HS-27A (cell line): ENCODE measurements around the gene IGF2BP2.
"Not testable (repeated sequence)": the region's sequence is repeated elsewhere in the genome, so short reads cannot be mapped to it uniquely, and the experiment has no call there.

Experiments
- DNase-seq: peaks from one replicate; pipeline ENCODE4 v3.0.0-alpha.2; 2012; ENCODE audit warnings: low read depth, missing footprints

Gene IGF2BP2

DNA sequence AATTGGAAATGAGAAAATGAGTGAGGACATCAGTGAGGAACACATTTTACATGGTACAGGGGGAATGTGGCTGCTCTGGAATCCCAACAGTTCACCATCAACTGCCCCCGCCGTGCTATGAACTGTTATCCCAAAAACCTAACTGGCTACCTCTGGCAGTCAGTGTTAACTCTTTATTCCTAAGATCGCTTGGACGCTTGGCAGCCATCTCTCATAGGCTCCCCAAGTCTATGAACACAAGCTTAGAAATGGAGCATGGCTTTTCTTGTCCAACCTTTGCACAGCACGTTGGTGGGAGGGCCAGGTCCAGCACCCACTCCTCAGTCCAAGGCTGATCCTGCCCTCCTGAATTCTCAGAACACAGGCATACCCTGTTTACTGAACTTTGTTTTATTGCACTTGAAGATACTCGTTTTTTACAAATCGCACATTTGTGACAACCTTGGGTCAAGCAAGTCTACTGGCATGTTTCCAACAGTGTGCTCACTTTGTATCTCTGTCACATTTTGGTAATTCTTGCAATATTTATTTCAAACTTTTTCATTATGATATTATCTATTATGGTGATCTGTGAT is 185.1 kb downstream of the IGF2BP2 start:
- no peak for DNase-seq

DNA sequence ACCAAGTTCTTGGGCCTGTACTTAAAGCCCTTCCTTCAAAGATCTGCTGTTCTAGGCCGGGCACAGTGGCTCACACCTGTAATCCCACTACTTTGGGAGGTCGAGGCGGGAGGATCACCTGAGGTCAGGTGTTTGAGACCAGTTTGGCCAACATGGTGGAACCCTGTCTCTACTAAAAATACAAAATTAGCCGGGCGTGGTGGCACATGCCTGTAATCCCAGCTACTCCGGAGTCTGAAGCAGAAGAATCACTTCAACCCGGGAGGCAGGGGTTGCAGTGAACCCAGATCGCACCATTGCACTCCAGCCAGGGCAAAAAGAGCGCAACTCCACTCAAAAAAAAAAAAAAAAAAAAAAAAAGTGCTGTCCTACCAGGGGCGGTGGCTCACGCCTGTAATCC is 186.2 kb downstream of the IGF2BP2 start:
- DNase-seq, result not testable (repeated sequence)

DNA sequence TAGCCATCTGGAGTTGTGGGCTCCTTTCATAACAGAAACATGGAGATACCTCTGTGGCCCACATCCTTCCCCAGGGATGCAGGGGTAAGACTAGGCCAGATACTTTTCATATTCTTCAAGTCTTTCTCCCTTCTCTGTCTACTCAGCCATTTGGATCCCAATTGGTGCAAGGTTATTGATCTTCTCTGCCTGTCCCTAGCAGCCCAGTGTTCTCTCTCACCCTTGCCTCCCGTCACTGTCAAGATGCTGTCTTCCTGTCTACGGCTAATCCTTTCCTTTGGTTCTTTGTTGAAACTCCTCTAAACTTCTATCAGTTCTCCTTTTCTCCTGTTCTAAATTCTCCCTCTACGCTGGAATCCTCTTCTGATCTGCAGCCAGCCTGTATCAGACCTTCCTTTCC is 187.5 kb downstream of the IGF2BP2 start:
- DNase-seq, result no peak

DNA sequence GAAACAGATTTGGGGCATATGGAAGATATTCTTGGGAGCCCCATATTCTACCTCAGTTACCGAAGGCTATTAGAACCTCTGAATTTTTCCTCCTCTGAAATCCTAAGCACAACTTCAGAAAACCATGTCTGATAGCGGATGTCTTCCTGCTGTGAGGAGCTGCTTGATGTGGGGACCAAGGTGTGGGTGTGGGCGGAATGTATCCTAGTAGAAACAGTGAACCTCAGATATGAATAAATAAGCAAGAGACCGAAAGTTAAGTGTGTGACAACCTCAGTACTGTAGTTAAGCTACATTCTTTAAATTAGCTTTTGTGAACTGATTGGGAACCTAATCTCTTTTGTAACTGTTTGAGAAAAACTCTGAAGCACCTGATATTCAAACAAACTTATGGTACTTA is 191.8 kb downstream of the IGF2BP2 start:
- no peak for DNase-seq

DNA sequence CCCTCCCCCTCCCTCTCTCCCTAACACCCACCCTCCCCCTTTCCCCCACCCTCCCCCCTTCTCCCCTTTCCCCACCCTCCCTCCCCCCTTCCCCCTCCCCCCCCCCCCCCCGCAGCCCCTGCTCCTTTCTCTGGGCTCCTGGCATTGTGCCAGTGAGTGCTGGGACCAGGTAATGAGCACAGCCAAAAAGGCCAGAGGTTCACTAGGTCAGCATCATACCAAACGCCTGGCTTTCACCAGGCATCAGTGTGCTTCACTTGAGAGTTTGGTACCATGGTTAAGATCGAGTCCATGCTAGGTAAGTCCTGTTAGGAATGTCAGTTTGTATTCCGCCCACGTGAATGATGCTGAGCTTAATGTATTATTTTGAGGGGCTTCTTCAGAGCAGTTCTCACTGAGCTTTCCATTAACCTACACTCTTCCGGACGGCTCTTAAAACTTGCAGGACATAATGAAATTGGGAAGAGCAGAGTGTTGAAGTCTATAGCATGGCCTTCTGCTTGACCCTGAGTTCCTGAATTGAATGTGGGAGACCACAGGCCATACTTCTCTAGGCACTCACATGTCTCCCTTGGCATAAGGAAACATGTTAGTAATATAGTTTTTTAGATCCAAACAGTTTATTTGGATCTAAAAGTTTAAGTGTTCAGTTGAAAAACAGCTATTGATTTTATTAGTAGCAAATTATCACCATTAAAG is 193.2 kb downstream of the IGF2BP2 start:
- no peak for DNase-seq

DNA sequence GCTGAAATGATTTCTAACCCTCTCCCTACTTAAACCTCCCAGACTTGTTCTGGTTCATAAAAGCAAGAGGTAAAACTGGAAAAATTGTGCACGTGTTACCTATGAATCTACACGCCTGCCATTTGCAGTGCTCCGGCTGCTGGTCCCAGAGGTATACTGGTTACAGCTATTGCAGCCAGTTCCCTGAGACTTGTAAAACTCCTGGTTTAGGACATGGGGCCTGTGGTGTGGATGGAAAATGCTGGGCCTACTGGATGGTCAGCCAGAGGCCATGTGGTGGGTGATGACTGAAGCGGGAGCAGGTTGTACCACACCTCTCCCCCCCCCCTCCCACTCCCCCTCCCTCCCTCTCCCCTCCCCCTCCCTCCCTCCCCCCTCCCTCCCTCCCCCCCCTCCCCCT is 193.7 kb downstream of the IGF2BP2 start:
- no peak for DNase-seq

DNA sequence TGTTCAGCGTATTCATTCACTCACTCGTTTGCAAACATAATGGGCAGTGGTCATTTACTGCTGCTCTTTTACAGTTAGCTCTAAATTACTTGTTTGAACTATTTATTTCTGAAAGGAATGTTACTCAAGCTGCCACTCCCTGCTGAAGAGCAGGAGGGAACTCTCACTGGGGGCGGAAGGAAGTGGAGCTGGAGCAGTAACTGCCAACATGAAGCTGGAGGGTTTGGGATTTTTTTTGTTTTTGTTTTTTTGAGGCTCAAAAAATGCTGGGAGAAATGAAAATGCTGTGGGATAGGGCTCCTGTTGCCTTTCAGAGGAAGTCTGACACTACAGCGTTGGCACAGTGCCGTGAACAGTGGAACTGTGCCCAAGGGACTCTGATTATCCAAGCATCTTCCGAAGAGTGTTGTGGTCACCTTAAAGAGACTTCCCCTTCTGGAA is 194.6 kb downstream of the IGF2BP2 start:
- no peak for DNase-seq

DNA sequence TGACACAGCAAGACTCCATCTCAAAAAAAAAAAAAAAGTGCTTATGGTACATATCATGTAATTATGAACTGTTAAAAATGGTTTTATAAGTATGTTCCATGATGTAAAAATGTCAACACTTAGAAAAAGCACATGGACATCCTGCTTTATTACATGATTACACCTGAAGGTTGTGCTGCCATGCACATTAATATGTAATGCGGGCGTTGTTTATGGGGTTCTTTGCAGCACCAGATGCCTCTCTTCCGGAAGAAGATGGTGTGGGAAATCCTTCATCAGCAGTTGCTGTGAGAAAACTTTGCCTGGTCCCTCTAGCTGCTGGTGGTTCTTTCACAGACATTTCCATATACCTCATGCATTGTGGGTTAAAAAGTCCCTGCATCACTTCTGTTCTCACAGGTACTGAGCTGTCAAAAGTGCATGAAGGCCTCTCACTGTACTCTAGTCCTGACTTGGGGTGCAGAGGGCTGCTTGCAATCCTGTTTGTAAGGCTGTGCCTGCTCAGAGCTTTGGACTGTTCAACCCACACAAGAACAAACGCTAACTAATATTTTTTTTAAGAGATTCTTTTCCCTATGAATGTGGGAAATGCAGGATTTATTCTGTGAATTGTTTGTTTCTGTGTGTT is 195.2 kb downstream of the IGF2BP2 start:
- DNase-seq, result no peak

DNA sequence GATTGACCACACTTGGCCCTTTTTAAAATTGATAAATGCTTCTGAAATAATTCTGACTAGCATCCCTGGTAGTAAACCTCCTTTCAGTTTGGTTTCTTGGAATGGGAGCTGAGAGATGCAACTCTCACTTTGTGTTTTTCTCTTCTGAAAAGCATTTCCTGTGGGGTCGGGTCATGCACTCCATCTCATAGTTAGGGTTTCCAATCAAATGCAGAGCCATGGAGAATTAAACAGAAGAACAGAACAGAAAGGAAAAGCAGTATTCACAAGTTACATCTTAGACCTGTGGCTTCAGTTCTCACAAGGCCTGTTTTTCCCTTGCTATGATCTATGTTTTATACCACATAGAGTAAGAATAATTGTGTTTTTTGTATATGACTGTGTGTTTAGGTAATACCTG is 199.1 kb downstream of the IGF2BP2 start:
- DNase-seq, result no peak

DNA sequence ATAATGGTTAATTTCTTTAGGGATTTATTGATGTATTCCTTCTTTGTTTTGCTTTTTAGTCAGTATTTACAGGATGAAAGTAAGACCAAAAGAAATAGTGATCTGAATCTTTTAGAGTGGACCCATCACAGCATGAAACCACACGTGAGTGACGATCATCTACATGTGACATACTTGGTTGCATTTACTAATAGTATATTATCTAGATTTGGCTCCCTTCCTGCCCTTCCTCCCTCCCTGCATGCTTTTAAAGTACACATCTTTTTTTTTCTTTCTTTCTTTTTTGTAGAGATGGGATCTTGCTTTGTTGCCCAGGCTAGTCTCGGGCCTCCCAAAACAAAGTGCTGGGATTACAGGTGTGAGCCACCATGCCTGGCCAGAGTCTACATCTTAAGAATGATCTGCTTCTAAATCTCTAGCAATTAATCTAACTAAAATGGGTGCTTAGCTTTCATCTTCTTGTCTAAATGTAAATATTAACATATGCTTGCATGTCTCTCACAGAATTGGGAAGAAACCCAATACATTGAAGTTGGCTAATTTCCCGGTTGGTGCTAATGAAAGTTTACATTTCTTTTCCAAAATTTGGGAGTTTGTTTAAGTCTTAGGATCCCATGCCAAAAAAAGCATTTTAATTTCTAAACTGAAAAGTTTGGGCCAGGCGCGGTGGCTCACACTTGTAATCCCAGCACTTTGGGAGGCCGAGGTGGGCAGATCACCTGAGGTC is 200.7 kb downstream of the IGF2BP2 start:
- DNase-seq, result no peak

DNA sequence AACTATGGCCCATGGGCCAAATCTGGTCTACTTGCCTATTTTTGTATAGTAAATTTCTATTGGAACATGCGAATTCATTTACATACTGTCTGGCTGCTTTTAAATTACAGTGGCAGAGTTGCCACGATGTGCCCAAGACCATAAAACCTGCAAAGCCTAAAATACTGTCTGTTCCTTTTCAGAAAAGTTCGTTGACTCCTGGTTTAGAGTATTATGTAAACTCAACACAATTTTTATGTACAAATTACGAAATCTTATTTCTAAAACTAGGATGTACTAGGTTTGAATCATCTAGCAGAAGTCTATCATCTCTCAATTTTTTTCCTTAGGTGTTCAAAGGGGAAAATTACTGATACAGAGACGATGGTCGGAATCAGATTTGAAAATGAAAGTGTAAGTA is 211.8 kb downstream of the IGF2BP2 start:
- no peak for DNase-seq

DNA sequence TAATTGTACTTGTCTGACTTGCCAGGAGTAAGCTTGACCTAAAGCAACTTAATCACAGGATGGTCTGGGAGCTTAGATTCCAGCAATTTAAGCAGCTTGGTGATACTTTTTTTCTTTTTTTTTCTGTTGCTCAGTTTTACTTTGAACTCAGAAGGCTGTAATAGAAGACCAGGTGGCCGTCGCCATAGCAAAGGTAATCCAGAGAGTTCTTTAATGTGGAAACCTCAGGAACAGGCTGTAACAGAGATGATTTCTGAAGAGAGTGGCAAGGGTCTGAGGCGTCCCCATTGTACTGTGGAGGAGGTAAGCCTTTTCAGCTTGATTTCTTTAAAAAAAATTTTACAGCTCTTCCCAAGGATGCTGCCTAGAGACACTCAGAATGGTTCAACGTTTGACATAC is 218.6 kb downstream of the IGF2BP2 start:
- no peak for DNase-seq

DNA sequence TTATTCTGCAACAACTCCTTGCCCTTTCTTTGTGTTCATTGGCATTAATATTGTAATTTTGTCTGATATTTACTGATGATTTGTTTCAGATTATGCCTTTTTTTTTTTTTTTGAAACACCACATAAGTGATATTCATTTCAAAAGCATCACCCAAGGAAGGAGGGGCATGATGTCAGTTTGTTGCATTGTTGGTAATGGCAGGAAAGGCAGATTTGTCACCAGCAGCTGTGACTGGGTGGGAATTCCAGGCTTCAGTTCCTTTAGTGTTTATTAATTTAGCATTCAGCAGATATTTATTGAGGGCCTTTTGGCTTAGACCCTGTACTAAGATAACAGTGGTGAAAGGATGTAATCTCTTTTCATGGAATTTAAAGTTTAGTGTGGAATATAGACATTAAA is 219.3 kb downstream of the IGF2BP2 start:
- DNase-seq, result no peak

DNA sequence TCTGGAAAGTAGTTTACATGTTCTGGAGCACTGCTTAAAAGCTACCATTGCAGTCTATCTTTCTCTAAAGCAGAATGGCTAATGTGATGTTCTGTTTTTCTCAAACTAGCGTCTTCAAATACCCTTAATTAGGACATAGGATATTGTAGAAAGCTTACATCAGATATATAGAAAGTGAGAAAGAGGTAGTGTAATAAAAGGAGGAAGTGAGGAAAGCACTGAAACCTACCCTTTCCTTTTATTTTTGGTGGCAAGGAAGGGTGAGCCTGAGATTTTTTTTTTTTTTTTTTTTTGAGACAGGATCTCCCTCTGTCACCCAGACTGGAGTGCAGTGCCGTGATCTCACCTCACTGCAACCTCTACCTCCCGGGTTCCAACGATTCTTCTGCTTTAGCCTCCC is 229.3 kb downstream of the IGF2BP2 start:
- DNase-seq, result no peak

DNA sequence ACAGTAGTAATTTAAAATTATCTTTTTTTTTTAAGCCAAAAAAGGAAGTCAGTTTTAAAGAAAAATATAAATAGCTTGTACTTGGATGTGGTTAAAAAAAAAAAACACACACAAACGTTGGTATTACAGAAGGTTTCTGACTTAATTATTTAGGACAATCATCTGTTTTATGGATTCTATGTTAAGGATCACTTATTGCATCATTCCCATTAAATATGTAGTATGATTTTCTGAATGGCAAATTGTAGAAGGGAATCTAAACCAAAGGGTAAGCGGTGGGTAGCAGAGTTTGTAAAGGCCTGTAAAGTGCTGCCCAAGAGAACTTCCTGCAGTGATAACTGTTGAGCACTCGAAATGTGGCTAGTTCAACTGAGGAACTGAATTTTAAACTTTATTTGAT is 230.8 kb downstream of the IGF2BP2 start:
- no peak for DNase-seq
